SK-N-SH (cell line): ENCODE data around the gene PRCC. TPM values are rescaled to one million over a fixed set of nuclear protein-coding genes. Genes with fewer than 3 reads are reported as not detected.

ENCODE experiments used
- CTCF ChIA-PET: fragments of 300-600, 350-600 bp; formaldehyde crosslinking; extraction: SDS; loops from one replicate; lab custom pipeline; 2021; lab: Yijun Ruan, JAX
- POLR2A ChIA-PET: fragments of 350-600 bp; sonication (Branson Sonifier 250); formaldehyde crosslinking; extraction: SDS; loops from one replicate; lab custom pipeline; 2020; ENCODE audit warnings: antibody characterized with exemption, inconsistent platforms; lab: Yijun Ruan, JAX
- DNase-seq: peaks from one replicate; pipeline ENCODE4 v3.0.0; 2012
- H2AFZ ChIP-seq: fragments of 200-600 bp; sonication (generic); 2 replicates; pipeline ENCODE4 v1.8.1; 2016; ENCODE audit warnings: antibody characterized with exemption, mild to moderate bottlenecking, low read depth
- H3F3A ChIP-seq: fragments of 200-600 bp; sonication (generic); replicated peaks from 2 replicates; pipeline ENCODE3; 2016; ENCODE audit warnings: antibody characterized with exemption, mild to moderate bottlenecking; ENCODE audit not compliant: insufficient read depth
- H3K27ac ChIP-seq, 2 experiments: fragments of 200-500 bp in 1 of 2; fragments of 200-600 bp in 1 of 2; sonication (Bioruptor generic) in 1 of 2; sonication (generic), shearing (Covaris generic) in 1 of 2; 2 replicates each; pipeline versions ENCODE4 v1.5.1 to v1.6.1; 2014 to 2016; ENCODE audit warnings: low read depth in 2 of 2, inconsistent platforms in 1 of 2, low read length in 1 of 2, mild to moderate bottlenecking in 1 of 2, mixed read lengths in 1 of 2
- H3K27me3 ChIP-seq: fragments of 200-600 bp; sonication (generic), shearing (Covaris generic); 2 replicates; pipeline ENCODE4 v1.6.1; 2016; ENCODE audit warnings: mixed run types; ENCODE audit not compliant: insufficient read depth
- H3K36me3 ChIP-seq, 2 experiments: fragments of 200-500 bp in 1 of 2; fragments of 200-600 bp in 1 of 2; sonication (Bioruptor generic) in 1 of 2; sonication (generic) in 1 of 2; replicated peaks in 1 of 2; 2 replicates each; pipeline versions ENCODE3 to v1.5.1; 2014 to 2016; ENCODE audit warnings: low read length in 1 of 2, mild to moderate bottlenecking in 1 of 2; ENCODE audit not compliant: insufficient read depth in 2 of 2, control insufficient read depth in 1 of 2
- H3K4me1 ChIP-seq, 2 experiments: fragments of 200-500 bp in 1 of 2; fragments of 200-600 bp in 1 of 2; sonication (Bioruptor generic) in 1 of 2; sonication (generic), shearing (Covaris generic) in 1 of 2; 2 replicates each; pipeline versions ENCODE4 v1.5.1 to v1.6.1; 2014 to 2016; ENCODE audit warnings: low read depth in 1 of 2, low read length in 1 of 2, mixed run types in 1 of 2; ENCODE audit not compliant: insufficient read depth in 2 of 2, control insufficient read depth in 1 of 2
- H3K4me2 ChIP-seq: fragments of 200-600 bp; sonication (generic), shearing (Covaris generic); 2 replicates; pipeline ENCODE4 v1.6.1; 2017; ENCODE audit warnings: mixed run types
- H3K4me3 ChIP-seq, 2 experiments: fragments of 200-500 bp in 1 of 2; fragments of 200-600 bp in 1 of 2; sonication (Bioruptor generic) in 1 of 2; sonication (generic), shearing (Covaris generic) in 1 of 2; 2 replicates each; pipeline versions ENCODE4 v1.5.1 to v1.8.1; 2014 to 2016; ENCODE audit warnings: low read depth in 2 of 2, inconsistent platforms in 1 of 2, low read length in 1 of 2, mild to moderate bottlenecking in 1 of 2, mixed read lengths in 1 of 2, moderate library complexity in 1 of 2
- H3K79me2 ChIP-seq: fragments of 200-600 bp; sonication (generic); 2 replicates; pipeline ENCODE4 v1.8.1; 2017; ENCODE audit warnings: mild to moderate bottlenecking; ENCODE audit not compliant: insufficient read depth
- H3K9ac ChIP-seq: fragments of 200-600 bp; sonication (generic); 2 replicates; pipeline ENCODE4 v1.6.1; 2017; ENCODE audit warnings: mixed run types
- H3K9me2 ChIP-seq: fragments of 200-600 bp; sonication (generic); 2 replicates; pipeline ENCODE4 v1.6.1; 2017; ENCODE audit warnings: mixed run types
- H3K9me3 ChIP-seq: fragments of 200-600 bp; sonication (generic); 2 replicates; pipeline ENCODE4 v1.6.1; 2017; ENCODE audit warnings: mixed run types, mild to moderate bottlenecking, moderate library complexity
- H4K20me1 ChIP-seq: fragments of 200-600 bp; sonication (generic); 2 replicates; pipeline ENCODE4 v1.6.1; 2017; ENCODE audit warnings: mild to moderate bottlenecking, mixed run types; ENCODE audit not compliant: insufficient read depth
- FOSL2 ChIP-seq: IDR thresholded peaks from 2 replicates; pipeline ENCODE4 v1.4.0; 2012; ENCODE audit warnings: low read depth, mild to moderate bottlenecking, moderate library complexity, borderline replicate concordance
- GABPA ChIP-seq: IDR thresholded peaks from 2 replicates; pipeline ENCODE4 v1.4.0; 2012; ENCODE audit warnings: low read depth, mild to moderate bottlenecking
- JUND ChIP-seq: IDR thresholded peaks from 2 replicates; pipeline ENCODE4 v1.4.0; 2012
- MEF2A ChIP-seq: IDR thresholded peaks from 2 replicates; pipeline ENCODE4 v1.4.0; 2012; ENCODE audit warnings: low read depth, borderline replicate concordance
- MXI1 ChIP-seq: IDR thresholded peaks from 2 replicates; pipeline ENCODE4 v1.6.1; 2012; ENCODE audit warnings: mild to moderate bottlenecking, low read depth, low read length, improper control_type of control experiment
- NRF1 ChIP-seq: IDR thresholded peaks from 2 replicates; pipeline ENCODE4 v1.6.1; 2012; ENCODE audit warnings: low read depth, mild to moderate bottlenecking, low read length
- RAD21 ChIP-seq: IDR thresholded peaks from 2 replicates; pipeline ENCODE4 v1.6.1; 2012; ENCODE audit warnings: mild to moderate bottlenecking, low read length
- RCOR1 ChIP-seq: fragments of 150-350 bp; IDR thresholded peaks from 2 replicates; pipeline ENCODE4 v1.6.1; 2017; ENCODE audit warnings: antibody characterized with exemption, low read length
- SIN3A ChIP-seq: IDR thresholded peaks from 2 replicates; pipeline ENCODE4 v1.6.1; 2012; ENCODE audit warnings: low read depth, mild to moderate bottlenecking, low read length, moderate library complexity, borderline replicate concordance
- SMC3 ChIP-seq: IDR thresholded peaks from 2 replicates; pipeline ENCODE4 v1.6.1; 2012; ENCODE audit warnings: low read depth, low read length, improper control_type of control experiment
- TAF1 ChIP-seq: IDR thresholded peaks from 2 replicates; pipeline ENCODE4 v1.6.1; 2012; ENCODE audit warnings: low read depth, mild to moderate bottlenecking, low read length, moderate library complexity, borderline replicate concordance
- TCF12 ChIP-seq: IDR thresholded peaks from 2 replicates; pipeline ENCODE4 v1.4.0; 2012
- YY1 ChIP-seq: IDR thresholded peaks from 2 replicates; pipeline ENCODE4 v1.4.0; 2012; ENCODE audit warnings: low read depth, mild to moderate bottlenecking
- WGBS: methylation state at CpG from one replicate; pipeline ENCODE4 v1.1.6; 2017; ENCODE audit warnings: low lambda C conversion rate; 5-methylcytosine and 5-hydroxymethylcytosine counted together
- polyA plus RNA-seq, 3 experiments: library from polyadenylated mRNA; depleted of rRNA; stranded (reverse); fragments of >200 nt; gene quantifications; 2 replicates each; pipeline ENCODE4 v1.2.3, GENCODE V29; 2012
- TF ChIP-seq, protein P1 (sequence below): IDR thresholded peaks from 2 replicates; pipeline ENCODE4 v1.6.1; 2012; ENCODE audit warnings: mild to moderate bottlenecking, low read depth, low read length, moderate library complexity
- TF ChIP-seq, protein P2 (sequence below): fragments of 200-600 bp; sonication (generic); IDR thresholded peaks from 2 replicates; pipeline ENCODE4 v1.6.1; 2017; ENCODE audit warnings: antibody characterized with exemption, mild to moderate bottlenecking, moderate library complexity

Gene PRCC
- polyA plus RNA-seq, 1 of the 3 experiments (the other 2 are of a cell fraction) = 39.2 TPM

DNA sequence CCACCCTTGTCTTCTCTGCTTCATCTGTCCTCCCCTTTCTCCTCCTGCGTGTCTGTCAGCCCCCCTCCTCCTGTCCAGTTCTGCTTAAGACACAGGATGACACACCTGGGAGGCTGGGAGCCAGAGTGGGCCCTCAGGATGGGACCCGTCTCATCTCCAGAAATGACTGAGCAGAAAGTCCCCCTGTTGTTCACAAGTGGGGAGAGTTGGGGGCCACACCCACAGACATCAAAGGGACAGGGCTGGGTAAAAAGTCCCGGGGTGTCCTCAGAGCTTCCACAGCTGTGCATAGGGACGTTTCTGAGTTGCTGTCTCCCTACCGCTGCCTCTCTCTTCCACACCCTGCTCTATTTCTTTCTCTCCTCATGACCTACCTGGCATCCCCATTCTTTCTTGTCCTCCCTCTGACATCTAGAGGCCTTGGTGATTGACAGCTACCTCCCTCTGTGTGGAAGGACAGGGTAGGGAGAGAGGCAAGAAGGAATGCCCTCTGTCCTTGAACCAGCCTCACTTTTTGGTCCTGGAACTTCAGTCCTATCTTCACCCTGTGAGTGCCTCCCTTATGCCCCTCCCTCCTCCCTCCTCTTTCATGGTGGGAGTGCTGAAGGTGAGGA lies 68.8 kb downstream of the PRCC start:
- no peak overlapping the region for H3K4me2 ChIP-seq
- H3K27ac ChIP-seq = no peak overlapping the region; a peak in 1 of 4 replicates
- no peaks in the 10 kb centered on the region for H3K9me2 ChIP-seq
- ChIA-PET POLR2A (interaction anchor here (0.6 to 5.8 kb wide), 2 partner anchors 14 to 24 kb away, joined by 3 to 38 read pairs; partner anchors contain the start of genes INSRR and NTRK1), CTCF (interaction anchor here (0.6 to 12.8 kb wide), 7 partner anchors 10 to 92 kb away, joined by 3 to 476 read pairs (median 65); partner anchors contain the start of genes INSRR, NTRK1 and PEAR1)
- DNase-seq = no peak
- WGBS = 72% methylated on average over 5 of the region's 5 CpGs
- H3K4me3 ChIP-seq = no peak overlapping the region
- H3F3A ChIP-seq = no peaks in the 10 kb centered on the region
- no peak overlapping the region for H3K9ac ChIP-seq
- no peak for TF ChIP-seq MXI1
- H3K27me3 ChIP-seq = peaks cover 9% of the 10 kb centered on the region; the same call in 1 of the 2 replicates
- H3K36me3 ChIP-seq = no peaks in the 10 kb centered on the region
- no peaks in the 10 kb centered on the region for H3K9me3 ChIP-seq
- H2AFZ ChIP-seq = no peak overlapping the region
- no peaks in the 10 kb centered on the region for H4K20me1 ChIP-seq
- peaks cover 0 to 71% of the 10 kb centered on the region in 2 experiments; a peak in 2 of 4 replicates for H3K4me1 ChIP-seq
- H3K79me2 ChIP-seq = no peaks in the 10 kb centered on the region

DNA sequence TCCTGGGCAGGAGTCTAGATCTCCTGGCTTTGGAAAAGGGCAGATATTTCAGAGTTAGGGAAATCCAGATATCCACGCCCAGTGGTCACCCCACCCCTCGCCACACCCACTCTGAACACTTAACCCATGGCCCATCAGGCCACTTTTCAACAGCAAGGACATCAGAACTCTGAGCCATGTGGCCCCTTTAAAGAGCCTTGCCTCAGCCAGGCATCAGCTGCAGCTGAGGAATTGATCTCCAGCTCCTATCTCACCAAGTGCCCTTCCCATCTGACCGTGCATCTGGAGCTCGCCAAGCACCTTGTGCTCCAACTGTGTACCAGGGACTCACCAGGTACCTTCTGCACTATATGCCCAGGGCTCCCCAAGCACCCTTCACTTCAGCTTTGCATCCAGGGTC lies 69.6 kb downstream of the PRCC start:
- no peaks in the 10 kb centered on the region for H3K36me3 ChIP-seq
- H2AFZ ChIP-seq = no peak overlapping the region
- no peak overlapping the region for H3K4me3 ChIP-seq
- no peaks in the 10 kb centered on the region for H3K9me2 ChIP-seq
- H3F3A ChIP-seq = no peaks in the 10 kb centered on the region
- H4K20me1 ChIP-seq = no peaks in the 10 kb centered on the region
- ChIA-PET POLR2A (interaction anchor here (0.7 to 5.8 kb wide), 3 partner anchors 24 to 35 kb away, joined by 3 to 38 read pairs (median 6); partner anchors contain the start of genes INSRR and NTRK1), CTCF (interaction anchor here (0.6 to 12.8 kb wide), 10 partner anchors 10 to 148 kb away, joined by 3 to 476 read pairs (median 28); partner anchors contain the start of genes INSRR, NTRK1 and PEAR1)
- H3K4me1 ChIP-seq = peaks cover 0 to 63% of the 10 kb centered on the region in 2 experiments; a peak in 2 of 4 replicates
- H3K9me3 ChIP-seq = no peaks in the 10 kb centered on the region
- no peak overlapping the region for H3K9ac ChIP-seq
- no peak overlapping the region for H3K4me2 ChIP-seq
- DNase-seq = no peak
- 83% methylated on average over 3 of the region's 4 CpGs for WGBS
- TF ChIP-seq MXI1 (no peak), SIN3A (no peak)
- no peaks in the 10 kb centered on the region for H3K79me2 ChIP-seq
- H3K27me3 ChIP-seq = peaks cover 9% of the 10 kb centered on the region; the same call in 1 of the 2 replicates
- no peak overlapping the region for H3K27ac ChIP-seq

DNA sequence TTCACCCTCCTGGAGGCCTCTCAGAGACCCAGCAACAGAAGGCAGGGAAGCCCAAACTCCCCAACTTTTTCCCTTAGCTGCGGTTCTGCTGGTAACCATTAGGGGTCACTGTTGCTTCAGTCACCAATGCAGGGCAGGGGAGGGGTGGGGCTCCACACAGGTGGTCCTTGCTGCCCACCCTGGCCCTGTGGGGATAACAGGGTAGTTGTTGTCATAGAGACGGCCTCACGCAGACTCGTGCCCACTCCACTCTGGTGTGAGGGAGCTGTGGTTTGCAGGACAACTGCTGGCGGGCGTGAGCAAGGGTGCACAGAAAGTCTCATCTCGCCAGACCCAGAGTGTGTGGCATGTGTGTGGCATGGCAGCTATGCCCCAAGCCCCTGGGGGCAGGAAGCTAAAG lies 71.6 kb downstream of the PRCC start:
- DNase-seq = peak; percentile 81
- no peak for TF ChIP-seq TAF1
- TF ChIP-seq JUND = no peak
- TF ChIP-seq, protein P1, sequence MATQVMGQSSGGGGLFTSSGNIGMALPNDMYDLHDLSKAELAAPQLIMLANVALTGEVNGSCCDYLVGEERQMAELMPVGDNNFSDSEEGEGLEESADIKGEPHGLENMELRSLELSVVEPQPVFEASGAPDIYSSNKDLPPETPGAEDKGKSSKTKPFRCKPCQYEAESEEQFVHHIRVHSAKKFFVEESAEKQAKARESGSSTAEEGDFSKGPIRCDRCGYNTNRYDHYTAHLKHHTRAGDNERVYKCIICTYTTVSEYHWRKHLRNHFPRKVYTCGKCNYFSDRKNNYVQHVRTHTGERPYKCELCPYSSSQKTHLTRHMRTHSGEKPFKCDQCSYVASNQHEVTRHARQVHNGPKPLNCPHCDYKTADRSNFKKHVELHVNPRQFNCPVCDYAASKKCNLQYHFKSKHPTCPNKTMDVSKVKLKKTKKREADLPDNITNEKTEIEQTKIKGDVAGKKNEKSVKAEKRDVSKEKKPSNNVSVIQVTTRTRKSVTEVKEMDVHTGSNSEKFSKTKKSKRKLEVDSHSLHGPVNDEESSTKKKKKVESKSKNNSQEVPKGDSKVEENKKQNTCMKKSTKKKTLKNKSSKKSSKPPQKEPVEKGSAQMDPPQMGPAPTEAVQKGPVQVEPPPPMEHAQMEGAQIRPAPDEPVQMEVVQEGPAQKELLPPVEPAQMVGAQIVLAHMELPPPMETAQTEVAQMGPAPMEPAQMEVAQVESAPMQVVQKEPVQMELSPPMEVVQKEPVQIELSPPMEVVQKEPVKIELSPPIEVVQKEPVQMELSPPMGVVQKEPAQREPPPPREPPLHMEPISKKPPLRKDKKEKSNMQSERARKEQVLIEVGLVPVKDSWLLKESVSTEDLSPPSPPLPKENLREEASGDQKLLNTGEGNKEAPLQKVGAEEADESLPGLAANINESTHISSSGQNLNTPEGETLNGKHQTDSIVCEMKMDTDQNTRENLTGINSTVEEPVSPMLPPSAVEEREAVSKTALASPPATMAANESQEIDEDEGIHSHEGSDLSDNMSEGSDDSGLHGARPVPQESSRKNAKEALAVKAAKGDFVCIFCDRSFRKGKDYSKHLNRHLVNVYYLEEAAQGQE = no peak
- TF ChIP-seq FOSL2 = no peak
- TF ChIP-seq TCF12 = no peak
- TF ChIP-seq RCOR1 = no peak
- TF ChIP-seq SMC3 = peak; percentile 78
- TF ChIP-seq GABPA = no peak
- TF ChIP-seq RAD21 = peak; percentile 84
- TF ChIP-seq MEF2A = no peak
- TF ChIP-seq NRF1 = no peak
- TF ChIP-seq YY1 = no peak
- TF ChIP-seq, protein P2, sequence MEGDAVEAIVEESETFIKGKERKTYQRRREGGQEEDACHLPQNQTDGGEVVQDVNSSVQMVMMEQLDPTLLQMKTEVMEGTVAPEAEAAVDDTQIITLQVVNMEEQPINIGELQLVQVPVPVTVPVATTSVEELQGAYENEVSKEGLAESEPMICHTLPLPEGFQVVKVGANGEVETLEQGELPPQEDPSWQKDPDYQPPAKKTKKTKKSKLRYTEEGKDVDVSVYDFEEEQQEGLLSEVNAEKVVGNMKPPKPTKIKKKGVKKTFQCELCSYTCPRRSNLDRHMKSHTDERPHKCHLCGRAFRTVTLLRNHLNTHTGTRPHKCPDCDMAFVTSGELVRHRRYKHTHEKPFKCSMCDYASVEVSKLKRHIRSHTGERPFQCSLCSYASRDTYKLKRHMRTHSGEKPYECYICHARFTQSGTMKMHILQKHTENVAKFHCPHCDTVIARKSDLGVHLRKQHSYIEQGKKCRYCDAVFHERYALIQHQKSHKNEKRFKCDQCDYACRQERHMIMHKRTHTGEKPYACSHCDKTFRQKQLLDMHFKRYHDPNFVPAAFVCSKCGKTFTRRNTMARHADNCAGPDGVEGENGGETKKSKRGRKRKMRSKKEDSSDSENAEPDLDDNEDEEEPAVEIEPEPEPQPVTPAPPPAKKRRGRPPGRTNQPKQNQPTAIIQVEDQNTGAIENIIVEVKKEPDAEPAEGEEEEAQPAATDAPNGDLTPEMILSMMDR = peak; percentile 94
- H4K20me1 ChIP-seq = no peaks in the 10 kb centered on the region
- no peak overlapping the region for H3K4me2 ChIP-seq
- H3K9me2 ChIP-seq = no peaks in the 10 kb centered on the region
- ChIA-PET POLR2A (interaction anchor here (0.6 to 5.8 kb wide), 11 partner anchors 8 to 54 kb away, joined by 3 to 38 read pairs (median 4); partner anchors contain the start of genes INSRR and NTRK1), CTCF (interaction anchor here (0.8 to 12.8 kb wide), 36 partner anchors 10 to 163 kb away, joined by 3 to 476 read pairs (median 8); partner anchors contain the start of genes INSRR, NTRK1, PEAR1 and PRCC)
- H3K9ac ChIP-seq = no peak overlapping the region
- H3K27me3 ChIP-seq = peaks cover 9% of the 10 kb centered on the region; the same call in 1 of the 2 replicates
- H3K9me3 ChIP-seq = no peaks in the 10 kb centered on the region
- H2AFZ ChIP-seq = no peak overlapping the region
- peaks cover 0 to 54% of the 10 kb centered on the region in 2 experiments; a peak in 2 of 4 replicates for H3K4me1 ChIP-seq
- no peaks in the 10 kb centered on the region for H3F3A ChIP-seq
- no peaks in the 10 kb centered on the region for H3K36me3 ChIP-seq
- no peak overlapping the region; a peak in 1 of 4 replicates for H3K4me3 ChIP-seq
- WGBS = 43% methylated on average over 7 of the region's 7 CpGs
- no peaks in the 10 kb centered on the region for H3K79me2 ChIP-seq
- H3K27ac ChIP-seq = peak overlapping the region in 1 of 2 experiments; percentile 43; a peak in 2 of 4 replicates
